Smooth muscle cell (in vitro differentiated cells): ENCODE results near the gene SUPT3H. TPM values are rescaled to one million over a fixed set of nuclear protein-coding genes. Genes with fewer than 3 reads are reported as not detected.

Experiments
- DNase-seq: peaks from one replicate; lab custom pipeline; 2025; ENCODE audit not compliant: unreplicated experiment; lab: John Stamatoyannopoulos, UW
- H2AFZ ChIP-seq: fragments of 200-600 bp; sonication (generic); 2 replicates; pipeline ENCODE4 v1.6.0; 2016; ENCODE audit warnings: antibody characterized with exemption, low read depth, mild to moderate bottlenecking
- H3F3A ChIP-seq: fragments of 200-600 bp; sonication (generic); 2 replicates; pipeline ENCODE4 v1.6.0; 2017; ENCODE audit warnings: antibody characterized with exemption, low read depth
- H3K27ac ChIP-seq: fragments of 200-600 bp; sonication (generic); 2 replicates; pipeline ENCODE4 v1.5.1; 2016; ENCODE audit warnings: low read depth, mild to moderate bottlenecking
- H3K27me3 ChIP-seq: fragments of 200-600 bp; sonication (generic); 2 replicates; pipeline ENCODE4 v1.6.1; 2016; ENCODE audit warnings: low read depth, mild to moderate bottlenecking
- H3K36me3 ChIP-seq: fragments of 200-600 bp; sonication (generic); 2 replicates; pipeline ENCODE4 v1.5.1; 2016; ENCODE audit warnings: low read depth
- H3K4me1 ChIP-seq: fragments of 200-600 bp; sonication (generic); 2 replicates; pipeline ENCODE4 v1.5.1; 2016; ENCODE audit warnings: low read depth
- H3K4me2 ChIP-seq: fragments of 200-600 bp; sonication (generic); 2 replicates; pipeline ENCODE4 v1.6.0; 2016; ENCODE audit warnings: mild to moderate bottlenecking
- H3K4me3 ChIP-seq: fragments of 200-600 bp; sonication (generic); 2 replicates; pipeline ENCODE4 v1.5.1; 2016; ENCODE audit warnings: mild to moderate bottlenecking
- H3K79me2 ChIP-seq: fragments of 200-600 bp; sonication (generic); 2 replicates; pipeline ENCODE4 v1.6.0; 2016; ENCODE audit warnings: low read depth, mild to moderate bottlenecking
- H3K9ac ChIP-seq: fragments of 200-600 bp; sonication (generic); 2 replicates; pipeline ENCODE4 v1.6.0; 2016; ENCODE audit warnings: low read depth
- H3K9me3 ChIP-seq: fragments of 200-600 bp; sonication (generic); replicated peaks from 2 replicates; pipeline ENCODE4 v1.5.1; 2016; ENCODE audit warnings: low read depth
- H4K20me1 ChIP-seq: fragments of 200-600 bp; sonication (generic); 2 replicates; pipeline ENCODE4 v1.6.0; 2016; ENCODE audit warnings: low read depth
- WGBS: methylation state at CpG from one replicate; pipeline ENCODE4 v1.1.7; 2016; ENCODE audit warnings: low lambda C conversion rate; 5-methylcytosine and 5-hydroxymethylcytosine counted together
- polyA plus RNA-seq: library from polyadenylated mRNA; unstranded; fragments of >200 nt; fragmentation: Nextera tagmentation; extraction: Ambion mirVana; gene quantifications from 2 replicates; pipeline ENCODE4 v1.2.1, GENCODE V29; 2016
- total RNA-seq: library from RNA; depleted of rRNA; stranded (reverse); fragments of >200 nt; gene quantifications from 2 replicates; pipeline ENCODE4 v1.2.3, GENCODE V29; 2014
- TF ChIP-seq, protein P1 (sequence below): fragments of 200-600 bp; sonication (generic); IDR thresholded peaks from 2 replicates; pipeline ENCODE4 v1.5.1; 2017; ENCODE audit warnings: borderline replicate concordance, mild to moderate bottlenecking, antibody characterized with exemption; ENCODE audit not compliant: insufficient read depth, poor library complexity, severe bottlenecking

SUPT3H gene
- total RNA-seq = 16.8 and 22.9 TPM in 2 replicates
- 15.3 and 19.4 TPM in 2 replicates for polyA plus RNA-seq

DNA sequence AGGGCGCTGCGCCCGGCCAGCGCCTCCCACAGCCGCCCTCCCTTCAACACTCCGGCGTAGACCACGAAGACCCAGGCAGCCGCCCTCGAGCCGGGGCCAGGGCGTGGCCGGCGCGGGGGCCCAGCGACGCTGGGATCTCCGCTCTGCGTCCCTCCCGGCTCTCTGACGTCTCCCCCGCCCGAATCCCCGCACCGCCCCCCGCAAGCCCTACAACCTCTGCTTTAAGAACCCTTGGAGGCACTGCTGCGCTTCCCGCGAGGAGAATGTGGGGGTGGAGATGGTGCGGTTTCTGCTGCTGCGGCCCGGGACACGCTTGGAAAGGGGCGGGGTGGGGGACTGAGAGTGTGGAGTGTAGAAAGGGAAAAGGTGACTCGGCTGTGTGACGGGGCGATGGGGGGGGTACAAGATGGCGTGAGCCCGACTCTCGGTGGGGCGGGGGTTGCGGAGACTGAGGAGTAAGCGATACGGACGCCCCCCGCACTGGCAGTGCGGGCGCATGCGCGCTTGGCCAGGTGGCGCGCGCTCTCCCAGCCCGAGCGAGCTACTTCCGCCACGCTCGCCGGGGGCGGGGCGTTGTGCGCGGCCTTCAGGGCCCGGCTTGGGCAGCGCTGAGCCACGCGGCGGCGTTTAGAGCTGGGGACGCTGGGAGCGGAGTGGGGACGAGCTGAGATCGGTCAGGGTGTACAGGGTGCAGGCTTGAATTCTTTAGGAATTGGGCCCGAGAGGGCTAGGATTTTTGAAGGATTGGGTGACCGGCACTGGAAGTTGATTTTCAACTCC, at the start of gene SUPT3H:
TSS of gene SUPT3H (minus strand) at position 381 of the 780 bp plus-strand sequence.
- Histone ChIP-seq H3K4me2 (peak within 1 kb of the TSS; percentile 90), H3F3A (no peaks in the 10 kb centered on the region), H3K36me3 (no peaks in the 10 kb centered on the region), H4K20me1 (no peaks in the 10 kb centered on the region), H3K4me3 (peak within 1 kb of the TSS; percentile 82), H2AFZ (peak within 1 kb of the TSS; percentile 95), H3K9me3 (no peaks in the 10 kb centered on the region), H3K9ac (peak within 1 kb of the TSS; percentile 92), H3K4me1 (peaks cover 21% of the 10 kb centered on the region), H3K27ac (peak within 1 kb of the TSS; percentile 95), H3K79me2 (peaks cover 29% of the 10 kb centered on the region), H3K27me3 (no peaks in the 10 kb centered on the region)
- WGBS = 2% methylated on average over 48 of the region's 75 CpGs
- TF ChIP-seq, protein P1, sequence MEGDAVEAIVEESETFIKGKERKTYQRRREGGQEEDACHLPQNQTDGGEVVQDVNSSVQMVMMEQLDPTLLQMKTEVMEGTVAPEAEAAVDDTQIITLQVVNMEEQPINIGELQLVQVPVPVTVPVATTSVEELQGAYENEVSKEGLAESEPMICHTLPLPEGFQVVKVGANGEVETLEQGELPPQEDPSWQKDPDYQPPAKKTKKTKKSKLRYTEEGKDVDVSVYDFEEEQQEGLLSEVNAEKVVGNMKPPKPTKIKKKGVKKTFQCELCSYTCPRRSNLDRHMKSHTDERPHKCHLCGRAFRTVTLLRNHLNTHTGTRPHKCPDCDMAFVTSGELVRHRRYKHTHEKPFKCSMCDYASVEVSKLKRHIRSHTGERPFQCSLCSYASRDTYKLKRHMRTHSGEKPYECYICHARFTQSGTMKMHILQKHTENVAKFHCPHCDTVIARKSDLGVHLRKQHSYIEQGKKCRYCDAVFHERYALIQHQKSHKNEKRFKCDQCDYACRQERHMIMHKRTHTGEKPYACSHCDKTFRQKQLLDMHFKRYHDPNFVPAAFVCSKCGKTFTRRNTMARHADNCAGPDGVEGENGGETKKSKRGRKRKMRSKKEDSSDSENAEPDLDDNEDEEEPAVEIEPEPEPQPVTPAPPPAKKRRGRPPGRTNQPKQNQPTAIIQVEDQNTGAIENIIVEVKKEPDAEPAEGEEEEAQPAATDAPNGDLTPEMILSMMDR = no peak
- peak; percentile 78 for DNase-seq

DNA sequence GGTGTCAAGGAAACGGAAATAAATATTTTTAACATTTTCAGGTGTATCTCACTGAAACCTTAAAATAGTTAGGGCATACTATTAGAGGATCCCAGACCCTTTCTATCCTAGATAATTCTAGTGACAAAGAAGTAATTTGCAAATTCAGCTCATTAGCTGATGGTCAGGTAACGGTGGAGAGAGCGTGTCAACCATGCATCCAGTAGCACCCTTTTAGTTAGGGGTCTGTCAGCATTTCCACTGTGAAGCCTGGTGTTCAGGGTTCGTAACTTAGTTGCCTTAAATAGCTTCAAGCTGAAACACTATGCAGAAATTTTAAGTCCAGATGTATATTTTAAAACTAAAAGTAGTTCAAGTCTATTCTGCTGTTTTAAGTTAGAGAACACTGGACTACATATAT, 48.5 kb upstream of the SUPT3H start:
- H3K4me3 ChIP-seq = no peak overlapping the region
- peak overlapping the region; percentile 9 for H3K4me2 ChIP-seq
- H3K9ac ChIP-seq = no peak overlapping the region
- no peaks in the 10 kb centered on the region for H3F3A ChIP-seq
- peaks cover 7% of the 10 kb centered on the region for H3K4me1 ChIP-seq
- TF ChIP-seq, protein P1 = no peak
- peaks cover 6% of the 10 kb centered on the region for H4K20me1 ChIP-seq
- peaks cover 83% of the 10 kb centered on the region for H3K79me2 ChIP-seq
- H2AFZ ChIP-seq = no peak overlapping the region
- WGBS = 88% methylated on average over 4 of the region's 4 CpGs
- no peaks in the 10 kb centered on the region for H3K27me3 ChIP-seq
- no peak for DNase-seq
- H3K36me3 ChIP-seq = no peaks in the 10 kb centered on the region
- no peaks in the 10 kb centered on the region for H3K9me3 ChIP-seq
- no peak overlapping the region for H3K27ac ChIP-seq

DNA sequence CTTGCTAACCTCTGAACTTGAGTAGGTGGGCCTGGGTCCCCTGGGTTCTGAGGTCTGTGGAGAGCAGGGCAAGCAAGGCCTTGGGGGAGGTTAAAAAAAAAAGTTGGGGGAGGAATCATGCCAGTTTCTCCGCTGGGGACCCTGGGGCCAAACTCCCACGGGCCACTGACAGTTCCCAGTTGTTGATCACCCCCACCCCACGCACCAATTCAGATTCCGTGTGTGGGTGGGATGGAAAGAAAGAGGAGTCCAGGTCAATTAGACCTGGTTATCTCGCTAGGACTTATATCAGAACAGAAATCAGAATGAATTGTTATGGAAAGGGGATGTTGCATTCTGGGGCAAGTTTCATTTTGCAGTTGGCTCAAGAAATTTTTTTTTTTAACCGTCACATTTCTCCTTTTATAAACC, 46.7 kb upstream of the SUPT3H start:
- H3K36me3 ChIP-seq = no peaks in the 10 kb centered on the region
- no peak overlapping the region for H3K27ac ChIP-seq
- no peak for DNase-seq
- peaks cover 6% of the 10 kb centered on the region for H4K20me1 ChIP-seq
- 42% methylated on average over 6 of the region's 6 CpGs for WGBS
- TF ChIP-seq, protein P1 = no peak
- H3K27me3 ChIP-seq = no peaks in the 10 kb centered on the region
- peak overlapping the region; percentile 65 for H3K4me3 ChIP-seq
- no peaks in the 10 kb centered on the region for H3K9me3 ChIP-seq
- no peaks in the 10 kb centered on the region for H3F3A ChIP-seq
- H3K4me1 ChIP-seq = peaks cover 16% of the 10 kb centered on the region
- no peak overlapping the region for H2AFZ ChIP-seq
- peak overlapping the region; percentile 89 for H3K4me2 ChIP-seq
- no peak overlapping the region for H3K9ac ChIP-seq
- H3K79me2 ChIP-seq = peaks cover 74% of the 10 kb centered on the region
